ENCODE measurements around the gene WNT11. TPM values are rescaled to one million over a fixed set of nuclear protein-coding genes. Genes with fewer than 3 reads are reported as not detected.

The WNT11 gene
- total and polyA plus RNA-seq, 12 donors, result 5.1 to 12.0 (median 7.7) TPM

DNA sequence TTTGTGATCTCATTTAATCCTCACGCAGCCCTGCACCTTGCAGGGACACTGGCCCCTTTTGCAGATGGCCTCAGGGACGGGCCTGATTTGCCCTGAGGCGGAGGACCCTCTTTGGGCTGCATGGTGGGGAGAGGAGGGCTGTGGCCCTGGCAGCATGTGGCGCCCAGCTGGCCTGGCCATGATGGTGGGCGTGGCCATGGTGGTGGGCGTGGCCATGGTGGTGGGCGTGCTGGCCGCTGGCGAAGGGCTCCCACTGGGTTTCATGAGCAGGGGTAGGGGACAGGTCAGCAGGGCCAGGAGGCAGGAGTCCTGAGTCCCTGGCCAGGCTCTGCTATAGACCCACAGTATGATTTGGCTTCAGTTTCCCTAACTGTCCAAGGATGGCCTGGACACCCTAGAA is 13.1 kb downstream of the WNT11 start:
- Histone ChIP-seq H3K4me3 (no peak overlapping the region), H3K27me3 (no peaks in the 10 kb centered on the region), H3K4me1 (peaks cover 0 to 10% (median 7%) of the 10 kb centered on the region in 9 donors), H3K9me3 (no peaks in the 10 kb centered on the region), H3K36me3 (peaks cover 0 to 12% (median 0%) of the 10 kb centered on the region in 9 donors), H3K27ac (no peak overlapping the region)
- ATAC-seq, result no peak
- intact Hi-C loops (cut with DNase I), result no loop called here
- TF ChIP-seq, protein P1, sequence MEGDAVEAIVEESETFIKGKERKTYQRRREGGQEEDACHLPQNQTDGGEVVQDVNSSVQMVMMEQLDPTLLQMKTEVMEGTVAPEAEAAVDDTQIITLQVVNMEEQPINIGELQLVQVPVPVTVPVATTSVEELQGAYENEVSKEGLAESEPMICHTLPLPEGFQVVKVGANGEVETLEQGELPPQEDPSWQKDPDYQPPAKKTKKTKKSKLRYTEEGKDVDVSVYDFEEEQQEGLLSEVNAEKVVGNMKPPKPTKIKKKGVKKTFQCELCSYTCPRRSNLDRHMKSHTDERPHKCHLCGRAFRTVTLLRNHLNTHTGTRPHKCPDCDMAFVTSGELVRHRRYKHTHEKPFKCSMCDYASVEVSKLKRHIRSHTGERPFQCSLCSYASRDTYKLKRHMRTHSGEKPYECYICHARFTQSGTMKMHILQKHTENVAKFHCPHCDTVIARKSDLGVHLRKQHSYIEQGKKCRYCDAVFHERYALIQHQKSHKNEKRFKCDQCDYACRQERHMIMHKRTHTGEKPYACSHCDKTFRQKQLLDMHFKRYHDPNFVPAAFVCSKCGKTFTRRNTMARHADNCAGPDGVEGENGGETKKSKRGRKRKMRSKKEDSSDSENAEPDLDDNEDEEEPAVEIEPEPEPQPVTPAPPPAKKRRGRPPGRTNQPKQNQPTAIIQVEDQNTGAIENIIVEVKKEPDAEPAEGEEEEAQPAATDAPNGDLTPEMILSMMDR (IDR thresholded peaks at IDR 0.05), result no peak
- 88 to 90% methylated on average over 9 of the region's 9 CpGs for WGBS, 2 donors
- DNase-seq, result no peak

DNA sequence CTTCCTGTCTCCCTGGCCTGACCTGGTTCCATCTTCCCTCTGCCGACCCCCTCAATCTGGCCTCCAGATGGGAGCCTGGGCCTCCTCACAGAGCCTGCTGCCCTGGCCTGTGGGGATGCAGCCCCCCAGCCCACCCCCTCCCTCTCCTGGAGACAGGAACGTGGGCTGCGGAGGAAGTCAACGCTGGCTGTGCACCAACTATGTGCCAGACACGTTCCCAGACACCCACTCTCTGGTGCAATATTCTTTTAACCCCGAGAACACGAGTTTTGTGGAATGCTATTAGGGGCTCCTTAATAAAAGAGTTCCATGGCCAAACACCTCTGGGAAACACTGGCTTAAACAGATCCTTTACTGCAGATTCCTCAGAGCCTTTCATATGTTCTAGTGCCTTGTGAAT is 15.9 kb downstream of the WNT11 start:
- Histone ChIP-seq H3K4me3 (no peak overlapping the region), H3K27ac (no peak overlapping the region), H3K4me1 (peaks cover 10 to 30% (median 22%) of the 10 kb centered on the region in 9 donors), H3K27me3 (no peaks in the 10 kb centered on the region), H3K36me3 (peaks cover 0 to 12% (median 0%) of the 10 kb centered on the region in 9 donors), H3K9me3 (no peaks in the 10 kb centered on the region)
- DNase-seq, result no peak
- 20 to 28% methylated on average over 7 of the region's 7 CpGs for WGBS, 2 donors
- ATAC-seq, result no peak
- intact Hi-C loops (cut with DNase I), result no loop called here
- TF ChIP-seq, protein P1 (IDR thresholded peaks at IDR 0.05), result no peak

DNA sequence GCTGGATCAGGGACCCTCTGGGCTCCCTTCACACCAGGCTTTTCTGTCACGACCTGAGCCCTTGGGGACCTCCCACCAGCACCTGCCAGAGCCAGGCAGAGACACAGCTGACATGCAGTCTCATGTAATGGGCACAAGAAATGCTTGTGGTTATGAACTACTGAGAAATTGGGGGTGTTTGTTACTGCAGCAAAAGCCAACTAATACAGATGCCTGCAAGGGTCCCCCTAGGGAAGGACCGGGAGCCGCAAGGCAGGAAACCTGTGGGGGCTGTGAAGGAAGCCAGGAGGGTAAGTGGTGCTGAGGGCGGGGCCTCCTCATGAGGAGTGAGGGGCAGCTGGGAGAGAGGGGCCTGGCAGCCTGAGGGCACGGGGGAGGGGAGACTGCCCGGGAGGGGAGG is 16.6 kb downstream of the WNT11 start:
- Histone ChIP-seq H3K27me3 (no peaks in the 10 kb centered on the region), H3K36me3 (peaks cover 0 to 11% (median 0%) of the 10 kb centered on the region in 9 donors), H3K4me3 (no peak overlapping the region), H3K9me3 (no peaks in the 10 kb centered on the region), H3K4me1 (peaks cover 10 to 37% (median 28%) of the 10 kb centered on the region in 9 donors), H3K27ac (no peak overlapping the region)
- ATAC-seq, result no peak
- DNase-seq, result no peak
- intact Hi-C loops (cut with DNase I), result no loop called here
- 67 to 79% methylated on average over 6 of the region's 6 CpGs for WGBS, 2 donors
- TF ChIP-seq, protein P1 (IDR thresholded peaks at IDR 0.05), result no peak

DNA sequence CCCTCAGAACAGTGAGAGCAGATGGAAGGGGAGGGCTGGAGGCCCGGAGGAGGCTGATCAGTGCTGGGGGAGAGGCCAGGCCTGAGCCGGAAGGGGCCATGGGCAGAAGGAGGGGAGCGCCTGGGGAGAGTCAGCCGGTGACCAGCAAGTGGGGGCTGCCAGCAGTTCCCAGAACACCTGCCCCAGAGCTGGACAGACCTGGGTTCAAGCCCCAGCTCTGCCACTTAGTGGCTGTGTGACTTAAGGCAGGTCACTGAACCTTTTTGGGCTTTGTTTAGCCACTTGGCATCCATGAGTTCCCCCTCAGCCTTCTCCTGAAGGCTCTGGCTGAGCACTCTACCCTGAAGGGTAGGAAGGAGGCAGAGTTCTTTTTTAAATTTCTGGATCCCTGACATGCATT is 17.4 kb downstream of the WNT11 start:
- no peak for ATAC-seq
- intact Hi-C loops (cut with DNase I), result no loop called here
- no peak for DNase-seq
- H3K4me1 ChIP-seq, result peaks cover 10 to 45% (median 34%) of the 10 kb centered on the region in 9 donors
- H3K4me3 ChIP-seq, result no peak overlapping the region
- H3K36me3 ChIP-seq, result peaks cover 0 to 7% (median 0%) of the 10 kb centered on the region in 9 donors
- H3K27ac ChIP-seq, result no peak overlapping the region
- TF ChIP-seq, protein P1 (IDR thresholded peaks at IDR 0.05), result no peak
- H3K27me3 ChIP-seq, result no peaks in the 10 kb centered on the region
- no peaks in the 10 kb centered on the region for H3K9me3 ChIP-seq
- 96 to 100% methylated on average over 4 of the region's 4 CpGs for whole genome bisulfite sequencing, 2 donors
